Upper lobe of left lung (tissue), 4 donors: ENCODE measurements around the gene NUP188.

ENCODE experiments used
- CTCF ChIP-seq, 6 experiments: fragments of 450-650 bp in 4 of 6; fragments of 200-600 bp in 2 of 6; sonication (generic) in 2 of 6; IDR thresholded peaks; one replicate each; pipeline ENCODE4 v1.5.1; 2016 to 2019; ENCODE audit warnings: antibody characterized with exemption in 6 of 6
- EP300 ChIP-seq, 4 donors: sonication (generic); formaldehyde crosslinking; IDR thresholded peaks; one replicate each; pipeline ENCODE4 v1.5.1; 2017; ENCODE audit warnings: antibody characterized with exemption in 4 of 4, control low read depth in 2 of 4
- POLR2A ChIP-seq, 4 donors: fragments of 450-650 bp; IDR thresholded peaks; one replicate each; pipeline ENCODE4 v1.5.1; 2016 to 2017; ENCODE audit warnings: antibody characterized with exemption in 4 of 4, mild to moderate bottlenecking in 2 of 4

- TF ChIP-seq POLR2A (IDR thresholded peaks at IDR 0.05), result no peak
- TF ChIP-seq CTCF (IDR thresholded peaks at IDR 0.05), result no peak
- no peak for TF ChIP-seq EP300 (IDR thresholded peaks at IDR 0.05)
Observed at GRCh38 chr9:128908372-128908771, 39.1 kb upstream of the NUP188 start.
